ENCODE data around the gene SLC5A6.

DNA sequence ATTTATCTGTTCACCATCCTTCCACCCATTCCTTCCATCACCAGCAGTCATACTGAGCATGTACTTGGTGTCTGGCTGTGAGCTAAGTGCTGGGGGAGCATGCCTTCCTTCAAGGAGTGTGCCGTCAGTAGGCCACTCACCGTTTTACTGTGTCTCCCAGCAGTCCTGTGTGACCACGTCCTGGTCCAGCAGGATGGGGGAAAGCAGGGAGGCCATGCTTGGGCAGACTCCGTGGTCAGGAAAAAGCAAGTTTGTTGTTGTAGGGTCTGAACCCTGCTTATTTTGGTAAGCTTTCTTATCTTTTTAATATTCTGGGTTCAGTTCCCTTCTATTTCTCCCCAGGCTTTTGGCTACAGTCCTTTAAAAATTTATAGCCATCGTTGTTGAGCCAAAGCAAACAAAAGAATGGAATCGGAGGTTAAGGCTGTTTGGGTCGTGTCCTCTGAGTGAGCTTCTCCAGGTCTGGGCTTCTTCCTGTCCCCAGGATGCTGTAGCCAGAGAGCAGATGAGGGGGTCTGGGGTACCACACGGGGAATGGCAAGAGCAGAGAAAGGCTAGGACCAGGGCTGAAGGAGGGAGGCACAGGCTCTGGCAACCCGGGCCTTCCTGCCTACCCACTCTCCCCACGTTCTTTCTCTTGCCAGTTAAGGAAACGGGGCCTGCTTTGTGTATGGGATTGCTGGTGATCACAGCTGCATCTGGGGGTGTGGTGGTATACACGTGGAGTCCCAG lies 37.3 kb upstream of the SLC5A6 start:
- TF ChIP-seq, protein P1, sequence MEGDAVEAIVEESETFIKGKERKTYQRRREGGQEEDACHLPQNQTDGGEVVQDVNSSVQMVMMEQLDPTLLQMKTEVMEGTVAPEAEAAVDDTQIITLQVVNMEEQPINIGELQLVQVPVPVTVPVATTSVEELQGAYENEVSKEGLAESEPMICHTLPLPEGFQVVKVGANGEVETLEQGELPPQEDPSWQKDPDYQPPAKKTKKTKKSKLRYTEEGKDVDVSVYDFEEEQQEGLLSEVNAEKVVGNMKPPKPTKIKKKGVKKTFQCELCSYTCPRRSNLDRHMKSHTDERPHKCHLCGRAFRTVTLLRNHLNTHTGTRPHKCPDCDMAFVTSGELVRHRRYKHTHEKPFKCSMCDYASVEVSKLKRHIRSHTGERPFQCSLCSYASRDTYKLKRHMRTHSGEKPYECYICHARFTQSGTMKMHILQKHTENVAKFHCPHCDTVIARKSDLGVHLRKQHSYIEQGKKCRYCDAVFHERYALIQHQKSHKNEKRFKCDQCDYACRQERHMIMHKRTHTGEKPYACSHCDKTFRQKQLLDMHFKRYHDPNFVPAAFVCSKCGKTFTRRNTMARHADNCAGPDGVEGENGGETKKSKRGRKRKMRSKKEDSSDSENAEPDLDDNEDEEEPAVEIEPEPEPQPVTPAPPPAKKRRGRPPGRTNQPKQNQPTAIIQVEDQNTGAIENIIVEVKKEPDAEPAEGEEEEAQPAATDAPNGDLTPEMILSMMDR (conservative IDR thresholded peaks at IDR 0.05; ENCODE audit: low read length) = no peak
- TF ChIP-seq EZH2phosphoT487 (IDR thresholded peaks at IDR 0.05; ENCODE audit: borderline replicate concordance, low read depth, low read length) = no peak
